HG03342 (cell line): ENCODE results near the gene LMF1.

Experiments
- ATAC-seq: cut with Tn5 transposase; IDR thresholded peaks from one replicate; pipeline ENCODE4 v1.9.1; 2021; ENCODE audit warnings: mild to moderate bottlenecking, moderate library complexity; ENCODE audit not compliant: unreplicated experiment

LMF1 gene

GRCh38 chr16:931626-932500 lies 38.9 kb downstream of the LMF1 start:
- no peak for ATAC-seq

GRCh38 chr16:931171-931570 lies 39.6 kb downstream of the LMF1 start:
- ATAC-seq: no peak

- ATAC-seq: no peak
Measured at GRCh38 chr16:930511-930910, 40.3 kb downstream of the LMF1 start.

- ATAC-seq: no peak
Measured at GRCh38 chr16:930076-930475, 40.7 kb downstream of the LMF1 start.

GRCh38 chr16:929227-930073 lies 41.3 kb downstream of the LMF1 start:
- no peak for ATAC-seq

- no peak for ATAC-seq
Measured at GRCh38 chr16:928526-928925, 42.3 kb downstream of the LMF1 start.

- ATAC-seq: no peak
Measured at GRCh38 chr16:927931-928330, 42.9 kb downstream of the LMF1 start.

GRCh38 chr16:927406-927805 lies 43.4 kb downstream of the LMF1 start:
- ATAC-seq: no peak

GRCh38 chr16:926715-927114 lies 44.1 kb downstream of the LMF1 start:
- ATAC-seq: no peak

- ATAC-seq: no peak
Measured at GRCh38 chr16:924806-925205, 46.0 kb downstream of the LMF1 start.

GRCh38 chr16:924063-924462 lies 46.7 kb downstream of the LMF1 start:
- no peak for ATAC-seq

- ATAC-seq: no peak
Measured at GRCh38 chr16:923184-923583, 47.6 kb downstream of the LMF1 start.

GRCh38 chr16:922051-922450 lies 48.7 kb downstream of the LMF1 start:
- no peak for ATAC-seq

GRCh38 chr16:921321-921905 lies 49.4 kb downstream of the LMF1 start:
- ATAC-seq: no peak

- no peak for ATAC-seq
Measured at GRCh38 chr16:920717-921116, 50.1 kb downstream of the LMF1 start.

GRCh38 chr16:920051-920681 lies 50.6 kb downstream of the LMF1 start:
- ATAC-seq: no peak

GRCh38 chr16:919658-920050 lies 51.1 kb downstream of the LMF1 start:
- ATAC-seq: no peak

GRCh38 chr16:918741-919657 lies 51.8 kb downstream of the LMF1 start:
- ATAC-seq: no peak

- no peak for ATAC-seq
Measured at GRCh38 chr16:918068-918467, 52.7 kb downstream of the LMF1 start.

- no peak for ATAC-seq
Measured at GRCh38 chr16:917591-918061, 53.2 kb downstream of the LMF1 start.
